T follicular helper cell (primary cell): Measurements from ENCODE around the gene DPYSL5.
"Not testable (repeated sequence)": the region's sequence is repeated elsewhere in the genome, so short reads cannot be mapped to it uniquely, and the experiment has no call there.

Source experiments
- DNase-seq: peaks from one replicate; pipeline ENCODE4 v3.0.0-alpha.2; 2020; ENCODE audit warnings: low read depth

DPYSL5 gene

DNA sequence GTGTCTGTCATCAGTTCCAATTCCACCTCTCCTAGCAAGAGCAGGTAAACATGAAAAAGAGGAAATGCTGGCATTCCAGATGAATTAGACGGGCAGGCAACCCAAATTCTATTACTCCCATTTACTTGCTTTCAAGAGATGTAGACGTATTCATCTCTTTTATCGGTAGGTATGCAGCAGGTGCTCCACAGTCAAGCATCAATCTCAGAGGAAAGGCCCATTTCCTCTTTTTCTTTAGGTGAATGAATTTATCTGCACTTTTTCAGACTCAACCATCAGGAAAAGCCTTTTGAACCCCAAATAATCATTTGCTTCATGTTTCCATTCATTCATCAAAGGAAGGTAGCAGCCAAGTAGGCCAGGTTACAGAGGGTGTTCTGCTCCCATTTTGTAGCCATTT lies 27.9 kb downstream of the DPYSL5 start:
- no peak for DNase-seq

- no peak for DNase-seq
Observed at GRCh38 chr2:26876260-26876659, 28.3 kb downstream of the DPYSL5 start.

DNA sequence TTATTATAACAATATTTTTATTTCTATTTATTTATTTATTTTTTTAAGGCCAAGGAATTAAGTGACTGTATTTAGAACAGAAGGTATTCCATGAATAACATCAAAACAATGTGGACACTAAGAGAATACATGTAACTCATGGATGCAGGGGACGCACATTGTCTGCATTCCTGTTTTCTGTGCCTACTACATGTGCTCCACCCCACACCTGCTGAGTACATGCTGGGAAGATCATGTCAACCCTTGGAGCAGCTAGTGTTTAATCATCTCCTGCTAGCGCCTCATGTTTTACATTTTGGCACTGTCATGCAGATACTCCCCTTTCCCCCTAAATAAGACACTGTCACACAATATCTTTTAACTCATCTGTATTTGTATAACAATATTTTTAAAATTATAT lies 29.3 kb downstream of the DPYSL5 start:
- no peak for DNase-seq

DNA sequence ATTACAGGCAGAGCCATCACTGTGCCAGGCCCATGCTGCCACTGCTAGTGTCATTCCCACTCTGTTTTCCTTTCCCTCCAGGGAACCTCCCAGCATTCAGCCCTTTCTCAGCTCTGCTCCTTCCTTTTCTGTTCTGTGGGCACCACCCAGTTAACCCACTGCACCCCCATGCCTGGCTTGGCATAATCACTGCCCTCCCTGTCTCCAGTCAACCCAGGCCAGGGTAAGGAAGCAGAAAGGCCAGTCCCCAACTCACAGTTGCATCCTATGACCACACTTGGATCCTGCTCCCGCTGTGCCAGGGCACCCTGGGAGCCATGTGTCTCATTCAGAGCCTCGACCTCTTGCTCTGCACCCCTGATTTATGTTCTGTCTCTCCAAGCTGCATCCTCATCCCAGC lies 32.2 kb downstream of the DPYSL5 start:
- DNase-seq = no peak

- DNase-seq = no peak
Observed at GRCh38 chr2:26880910-26881435, 33.0 kb downstream of the DPYSL5 start.

DNA sequence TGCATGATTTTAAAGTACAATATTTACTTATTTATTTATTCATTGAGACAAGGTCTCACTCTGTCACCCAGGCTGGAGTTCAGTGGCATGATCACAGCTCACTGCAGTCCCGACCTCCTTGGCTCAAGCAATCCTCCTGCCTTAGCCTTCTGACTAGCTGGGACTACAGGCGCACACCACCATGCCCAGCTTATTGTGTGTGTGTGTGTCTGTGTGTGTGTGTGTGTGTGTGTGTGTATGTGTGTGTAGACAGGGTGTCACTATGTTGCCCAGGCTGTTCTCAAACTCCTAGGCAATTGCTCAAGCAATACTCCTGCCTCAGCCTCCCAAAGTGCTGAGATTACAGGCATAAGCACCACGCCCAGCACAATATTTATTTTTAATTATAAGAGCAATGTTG lies 34.3 kb downstream of the DPYSL5 start:
- not testable (repeated sequence) for DNase-seq

- DNase-seq = no peak
Observed at GRCh38 chr2:26883956-26884355, 36.0 kb downstream of the DPYSL5 start.

DNA sequence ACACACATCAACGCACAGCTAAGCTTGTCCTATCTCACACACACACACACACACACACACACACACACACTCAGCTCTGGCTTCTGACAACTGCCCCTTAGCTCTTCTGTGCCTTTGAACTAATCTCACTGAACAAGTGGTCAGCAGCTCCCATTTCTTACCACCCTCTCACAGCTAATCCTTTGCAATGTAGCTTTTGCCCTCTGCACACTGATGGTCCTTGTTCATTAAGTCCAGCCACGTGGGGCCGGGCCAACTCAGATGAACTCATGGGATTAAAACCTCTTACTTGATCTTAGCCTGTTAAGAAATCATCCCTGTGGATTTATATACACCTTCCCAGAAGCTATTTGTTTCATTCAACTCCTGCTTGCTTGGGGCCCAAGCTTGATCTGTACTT lies 36.6 kb downstream of the DPYSL5 start:
- DNase-seq = no peak

- DNase-seq = no peak
Observed at GRCh38 chr2:26885651-26886329, 37.9 kb downstream of the DPYSL5 start.

DNA sequence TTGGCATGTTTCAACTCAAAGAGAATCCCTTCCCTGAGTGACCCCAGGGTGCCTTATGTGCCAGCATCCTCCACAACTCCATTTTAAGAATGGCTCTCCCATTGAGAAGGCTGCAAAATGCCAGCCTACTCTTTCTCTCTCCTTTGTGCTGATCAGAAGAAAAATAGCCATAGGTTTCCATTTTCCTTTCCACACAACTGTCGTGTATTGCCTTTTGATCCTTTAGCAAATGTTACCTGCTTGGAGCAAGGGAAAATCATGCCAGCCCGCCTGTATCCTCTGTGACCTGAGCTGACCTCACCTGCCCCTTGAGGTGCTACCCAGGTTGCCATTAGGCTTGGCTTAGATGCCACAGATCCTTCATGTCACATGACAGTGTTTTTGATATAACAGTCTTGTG lies 38.8 kb downstream of the DPYSL5 start:
- no peak for DNase-seq

- no peak for DNase-seq
Observed at GRCh38 chr2:26887151-26887550, 39.2 kb downstream of the DPYSL5 start.

DNA sequence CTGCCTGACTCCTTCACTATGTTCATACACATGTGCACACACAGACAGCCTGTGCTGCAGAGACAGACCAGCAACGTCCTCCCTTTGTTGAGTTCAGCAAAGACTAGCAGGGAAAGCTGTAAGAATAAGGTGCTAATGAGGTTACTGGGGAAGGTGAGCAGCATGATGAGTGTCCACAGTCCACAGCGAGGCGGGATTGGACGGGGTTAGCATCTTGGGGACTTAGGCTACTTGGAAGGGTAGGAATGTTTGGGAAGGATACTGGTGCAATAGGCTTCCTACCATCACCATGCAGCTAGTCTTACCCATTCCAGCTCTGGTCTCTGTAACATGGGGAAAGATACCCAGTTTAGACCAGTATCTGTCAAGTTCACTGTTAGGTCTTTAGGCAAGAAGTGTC lies 41.9 kb downstream of the DPYSL5 start:
- no peak for DNase-seq

- DNase-seq = no peak
Observed at GRCh38 chr2:26890341-26891000, 42.5 kb downstream of the DPYSL5 start.

DNA sequence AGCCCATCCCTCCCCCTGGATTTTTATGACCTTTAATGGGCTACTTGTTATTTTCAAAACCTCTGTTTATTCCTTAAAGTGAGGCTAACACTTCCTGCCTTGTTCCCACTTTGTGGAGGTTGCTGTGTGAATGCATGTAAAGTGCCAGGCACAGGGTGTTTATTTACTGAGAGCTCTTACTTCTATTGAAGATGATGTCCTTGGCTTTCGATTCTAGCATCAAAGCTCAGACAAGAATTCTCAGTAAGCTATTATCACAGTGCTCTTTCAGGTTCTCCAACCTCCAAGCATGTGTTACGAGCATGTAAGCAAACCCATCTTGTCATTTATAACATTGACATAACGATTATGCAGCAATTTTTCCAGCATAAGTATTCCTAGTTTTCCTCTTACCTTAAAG lies 44.2 kb downstream of the DPYSL5 start:
- DNase-seq = no peak

DNA sequence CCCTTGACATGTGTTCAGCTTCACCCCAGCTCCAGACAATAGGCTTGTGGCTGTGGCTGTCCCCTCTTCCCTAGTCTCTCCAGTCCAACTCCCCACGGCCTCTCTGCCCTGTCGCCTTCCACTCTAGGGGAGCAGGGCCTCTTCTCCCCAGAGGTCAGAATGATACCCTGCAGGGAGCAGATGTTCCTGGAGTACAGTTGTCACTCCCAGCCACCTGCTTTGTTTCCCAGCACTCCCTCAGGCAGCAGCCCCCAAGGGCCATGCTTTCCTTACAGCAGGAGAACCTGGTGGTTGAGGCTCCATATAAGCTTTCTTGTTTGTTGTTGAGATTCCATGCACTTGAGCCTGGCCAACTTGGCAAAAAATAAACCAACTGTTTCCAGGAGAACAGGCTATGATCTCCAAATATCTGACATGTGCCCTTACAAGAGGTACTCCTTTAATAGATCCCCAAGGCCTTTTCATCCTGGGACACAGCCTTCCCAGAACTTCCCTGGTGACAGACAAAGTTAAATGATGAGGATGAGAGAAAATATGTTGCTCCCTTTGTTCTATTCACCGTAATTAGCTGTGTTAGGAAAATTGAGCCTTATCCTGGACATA lies 45.1 kb downstream of the DPYSL5 start:
- no peak for DNase-seq

- no peak for DNase-seq
Observed at GRCh38 chr2:26894136-26894535, 46.2 kb downstream of the DPYSL5 start.

DNA sequence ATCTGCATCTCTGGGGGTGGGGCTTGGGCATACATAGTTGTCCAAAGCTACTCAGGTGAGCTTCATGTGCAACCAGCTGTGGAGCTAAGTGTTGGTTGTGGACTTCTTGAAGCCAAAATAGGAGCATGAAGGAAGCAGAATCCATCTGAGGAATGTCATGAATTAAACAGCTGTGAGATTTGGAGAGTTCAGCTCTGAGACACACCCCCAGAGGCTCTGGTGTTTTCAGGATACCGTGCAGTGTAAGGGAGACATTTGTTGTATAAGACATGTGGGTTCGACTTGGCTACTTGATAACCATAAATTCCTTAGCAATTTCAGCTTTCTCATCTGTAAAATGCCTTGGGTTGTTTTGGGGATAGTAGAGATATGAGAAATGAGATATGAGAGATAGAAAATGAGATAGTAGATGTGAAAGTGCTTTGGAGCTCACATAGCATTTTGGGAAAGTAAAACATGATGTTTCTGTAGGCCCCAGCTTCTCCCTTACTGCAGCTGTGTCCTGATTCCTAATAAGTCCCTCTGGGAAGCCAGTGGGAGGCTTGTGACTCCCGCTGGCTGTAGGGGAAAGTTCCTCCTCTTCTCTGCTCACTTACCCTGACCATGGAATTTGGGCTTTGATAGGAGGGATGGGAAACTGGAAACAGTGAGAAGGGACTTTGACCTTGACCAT lies 50.0 kb downstream of the DPYSL5 start:
- no peak for DNase-seq

GRCh38 chr2:26898480-26899078 lies 50.6 kb downstream of the DPYSL5 start:
- no peak for DNase-seq

DNA sequence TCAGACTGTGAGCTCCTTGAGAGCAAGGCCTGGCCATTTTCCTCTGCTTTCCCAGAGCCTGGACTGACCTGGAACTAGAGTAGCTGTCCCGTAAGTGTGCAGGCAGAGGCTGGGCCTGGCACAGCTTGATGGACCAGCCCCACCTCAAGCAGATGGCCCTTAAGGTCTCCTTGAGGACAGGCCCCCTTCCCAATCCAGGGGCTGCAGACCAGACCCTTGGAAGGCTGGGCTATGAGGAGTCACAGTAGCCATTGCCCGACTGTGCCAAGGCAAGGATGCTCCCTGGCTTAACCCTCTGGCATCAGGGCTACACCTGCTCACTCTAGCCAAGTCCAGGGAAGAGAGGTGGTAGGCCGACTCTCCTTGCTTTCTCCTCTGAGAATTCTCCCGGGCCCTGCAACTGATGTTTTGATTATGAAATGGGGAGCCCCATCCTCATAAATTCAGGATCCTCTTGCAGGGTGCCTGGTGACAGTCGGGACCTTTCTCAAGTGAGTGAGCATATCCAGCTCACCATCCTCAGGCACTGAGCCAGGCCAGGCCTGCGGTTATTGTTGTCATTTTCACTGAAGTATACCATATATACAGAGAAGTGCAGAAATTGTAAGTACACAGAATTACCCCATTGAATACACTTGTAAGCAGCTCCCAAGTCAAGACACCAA lies 51.7 kb downstream of the DPYSL5 start:
- no peak for DNase-seq

- DNase-seq = no peak
Observed at GRCh38 chr2:26900831-26901321, 52.9 kb downstream of the DPYSL5 start.
